Measurements from ENCODE around the gene ODAD4. TPM values are rescaled to one million over a fixed set of nuclear protein-coding genes. Genes with fewer than 3 reads are reported as not detected.

The ODAD4 gene
- total and polyA plus RNA-seq, 2 of the 8 experiments (the other 6 are each of a cell fraction or from before 2014, with no cell fraction given) = 0.48 to 1.3 TPM

DNA sequence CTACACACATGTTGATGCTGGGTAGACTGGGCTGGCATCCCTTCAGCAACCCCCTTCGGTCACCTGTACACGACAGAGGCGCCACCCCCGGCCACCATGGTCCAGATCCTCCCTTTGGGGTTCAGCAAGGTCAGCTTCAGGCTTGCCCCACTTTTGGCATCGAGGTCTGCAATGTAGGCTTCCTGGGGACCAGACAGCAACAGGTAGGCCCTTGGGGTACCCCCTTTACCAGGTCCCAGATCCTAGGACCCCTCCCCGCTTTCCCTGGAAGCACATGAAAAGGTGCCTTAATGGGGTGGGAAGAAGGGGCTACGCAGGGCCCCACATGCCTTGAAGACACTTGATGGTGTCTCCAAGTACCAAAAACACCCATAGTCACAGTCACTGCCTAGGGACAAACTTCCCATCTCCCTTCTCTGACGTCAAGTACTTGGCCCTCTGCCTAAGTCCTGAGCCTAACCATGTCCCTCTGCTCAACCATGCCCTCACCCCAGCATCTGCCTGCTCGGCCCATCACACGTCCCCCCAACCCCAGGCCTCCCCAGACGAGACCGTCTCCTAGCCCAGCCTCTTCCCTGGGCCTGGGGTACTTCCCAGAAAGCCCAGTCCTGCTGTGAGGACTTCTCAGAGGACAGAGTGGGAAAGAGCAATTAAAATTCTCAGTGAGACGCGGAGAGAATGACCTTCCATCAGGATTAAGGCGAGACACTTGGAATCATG, 23.8 kb upstream of the ODAD4 start:
- Histone ChIP-seq H3K4me1 (replicated peaks in 1 of 4; ENCODE audit: control insufficient read depth in 3 of 4, insufficient read depth in 4 of 4, low read length in 3 of 4) (no peaks in the 10 kb centered on the region; a peak in 1 of 7 replicates), H4K5ac (ENCODE audit: insufficient read length, low read depth, low read length) (no peak overlapping the region), H3K4me2 (ENCODE audit: insufficient read depth in 1 of 2, low read depth in 2 of 2, low read length in 2 of 2) (no peak overlapping the region), H2BK20ac (ENCODE audit: low read length) (no peak overlapping the region), H2BK120ac (replicated peaks; ENCODE audit: low read depth, low read length) (no peak overlapping the region), H3K27ac (ENCODE audit: low read depth, low read length) (no peak overlapping the region), H4K20me1 (replicated peaks in 1 of 2; ENCODE audit: control insufficient read depth in 1 of 2, insufficient read depth in 2 of 2, low read length in 2 of 2) (peaks cover 20 to 38% of the 10 kb centered on the region in 2 experiments), H3K4ac (replicated peaks; ENCODE audit: insufficient read length, low read depth, low read length) (no peak overlapping the region), H3K23ac (ENCODE audit: insufficient read length) (no peak overlapping the region), H3K14ac (ENCODE audit: insufficient read length) (no peak overlapping the region), H2BK15ac (ENCODE audit: low read length) (no peak overlapping the region), H3K4me3 (ENCODE audit: extremely low read depth in 1 of 4, insufficient read depth in 2 of 4, low read depth in 3 of 4, low read length in 4 of 4) (no peak overlapping the region), H3K9ac (replicated peaks in 1 of 4; ENCODE audit: extremely low read depth in 1 of 4, low read depth in 3 of 4, low read length in 3 of 4) (no peak overlapping the region), H4K8ac (ENCODE audit: extremely low read depth, insufficient read depth, low read length) (no peak overlapping the region; the same call in 1 of the 2 replicates), H3K18ac (ENCODE audit: extremely low read depth, low read length) (no peak overlapping the region), H3K79me2 (ENCODE audit: control insufficient read depth in 1 of 2, insufficient read depth in 2 of 2, low read length in 2 of 2) (peaks cover 0 to 13% of the 10 kb centered on the region in 2 experiments; a peak in 2 of 4 replicates), H3K36me3 (ENCODE audit: control insufficient read depth in 2 of 4, insufficient read depth in 4 of 4, low read length in 3 of 4) (peaks cover 64 to 98% (median 89%) of the 10 kb centered on the region in 4 experiments), H3K79me1 (ENCODE audit: low read depth, low read length) (peaks cover 11% of the 10 kb centered on the region), H3K23me2 (ENCODE audit: low read depth, low read length) (no peaks in the 10 kb centered on the region; the same call in 1 of the 2 replicates), H2BK12ac (ENCODE audit: low read depth, low read length) (no peak overlapping the region), H2BK5ac (ENCODE audit: low read depth, low read length) (no peak overlapping the region; the same call in 1 of the 2 replicates), H3K9me3 (ENCODE audit: insufficient read depth in 2 of 2, low read depth in 1 of 2, low read length in 1 of 2) (no peaks in the 10 kb centered on the region), H4K91ac (replicated peaks; ENCODE audit: insufficient read length, low read length) (no peak overlapping the region), H3K27me3 (replicated peaks in 1 of 4; ENCODE audit: control insufficient read depth in 3 of 4, extremely low read depth in 1 of 4, insufficient read depth in 3 of 4, low read length in 3 of 4) (no peaks in the 10 kb centered on the region), H3K56ac (replicated peaks; ENCODE audit: insufficient read length, low read depth, low read length) (no peak overlapping the region), H2AFZ (ENCODE audit: low read length) (no peak overlapping the region), H2AK5ac (ENCODE audit: low read depth, low read length) (no peak overlapping the region)
- no peak for TF ChIP-seq HDAC6 (IDR thresholded peaks at IDR 0.05; ENCODE audit: low read depth, low read length)
- no peak for TF ChIP-seq ATF2 (IDR thresholded peaks at IDR 0.05; ENCODE audit: low read length)
- TF ChIP-seq RXRA (IDR thresholded peaks at IDR 0.05; ENCODE audit: insufficient read depth, low read depth, low read length) = no peak
- TF ChIP-seq MAFK (IDR thresholded peaks at IDR 0.05; ENCODE audit: low read depth, low read length) = no peak
- no peak for TF ChIP-seq RBBP5 (IDR thresholded peaks at IDR 0.05; ENCODE audit: borderline replicate concordance, low read depth, low read length)
- no peak for TF ChIP-seq KDM4A (IDR thresholded peaks at IDR 0.05; ENCODE audit: low read depth, low read length, severe bottlenecking)
- no peak for TF ChIP-seq CTBP2 (IDR thresholded peaks at IDR 0.05; ENCODE audit: borderline replicate concordance, insufficient read depth, insufficient read length, low read length)
- DNase-seq (ENCODE audit: low read depth in 1 of 2, low spot score in 2 of 2) (no peak), FAIRE-seq (no peak)
- CTCF ChIA-PET (ENCODE audit: partially characterized antibody) = interaction anchor here (0.7 to 1.8 kb wide), 2 partner anchors 53 to 76 kb away, joined by 3 to 6 read pairs; no protein-coding TSS in a partner anchor
- POLR2A ChIA-PET (ENCODE audit: partially characterized antibody) = interaction anchor here (1.0 to 2.6 kb wide), 4 partner anchors 8 to 12 kb away, joined by 3 to 9 read pairs (median 6); partner anchors contain the start of gene ACLY
- WGBS, 2 experiments (ENCODE audit: extremely low coverage in 1 of 2, insufficient coverage in 1 of 2, insufficient read length in 1 of 2, insufficient replicate concordance in 2 of 2, low coverage in 1 of 2, low lambda C conversion rate in 2 of 2, missing lambda C conversion rate in 1 of 2) = 91% methylated on average over 15 of the region's 15 CpGs; no CpG with 5 or more reads in 1 of the 2 experiments

All from H1 (cell line).